Left kidney (tissue), 8 donors: ENCODE measurements around the gene LDAF1. TPM values are rescaled to one million over a fixed set of nuclear protein-coding genes. Genes with fewer than 3 reads are reported as not detected.
"Not testable (repeated sequence)": the region's sequence is repeated elsewhere in the genome, so short reads cannot be mapped to it uniquely, and the experiment has no call there.

Experiments
- DNase-seq: peaks from one replicate; pipeline ENCODE4 v3.0.0-alpha.2; 2013
- long read RNA-seq, 8 donors: transcript quantifications; one replicate each; lab custom pipeline, GENCODE V29; 2026
- polyA plus RNA-seq: library from polyadenylated mRNA; unstranded; fragments of 120-200 nt; gene quantifications from one replicate; pipeline ENCODE4 v1.2.1, GENCODE V29; 2013; ENCODE audit not compliant: insufficient read length

The LDAF1 gene
- 25.6 TPM for polyA plus RNA-seq
- long read RNA-seq, donor 1, transcript TMEM159-201 (5 exons, 2,014 nt), result major isoform, 9 of 23 reads
- long read RNA-seq, donor 1, partial matches to known transcripts, result 11 of 23 reads
- long read RNA-seq, donor 1, other reads (novel, unspliced or antisense), result 0 of 23 reads
- long read RNA-seq, donor 2, transcript TMEM159-202 (5 exons, 1,812 nt), result major isoform, 5 of 8 reads
- long read RNA-seq, donor 2, partial matches to known transcripts, result 0 of 8 reads
- long read RNA-seq, donor 2, other reads (novel, unspliced or antisense), result 0 of 8 reads
- long read RNA-seq, donor 3, transcript TMEM159-201 (5 exons, 2,014 nt), result major isoform, 7 of 7 reads
- long read RNA-seq, donor 3, partial matches to known transcripts, result 0 of 7 reads
- long read RNA-seq, donor 3, other reads (novel, unspliced or antisense), result 0 of 7 reads
- long read RNA-seq, donor 4, partial matches to known transcripts, result 0 of 1 reads
- long read RNA-seq, donor 4, other reads (novel, unspliced or antisense), result 0 of 1 reads
- long read RNA-seq, donor 5, transcript TMEM159-201 (5 exons, 2,014 nt), result major isoform, 8 of 13 reads
- long read RNA-seq, donor 5, partial matches to known transcripts, result 0 of 13 reads
- long read RNA-seq, donor 5, other reads (novel, unspliced or antisense), result 0 of 13 reads
- long read RNA-seq, donor 6, transcript TMEM159-201 (5 exons, 2,014 nt), result major isoform, 6 of 12 reads
- long read RNA-seq, donor 6, transcript TMEM159-202 (5 exons, 1,812 nt), result minor isoform, 5 of 12 reads
- long read RNA-seq, donor 6, partial matches to known transcripts, result 0 of 12 reads
- long read RNA-seq, donor 6, other reads (novel, unspliced or antisense), result 0 of 12 reads
- long read RNA-seq, donor 7, transcript TMEM159-202 (5 exons, 1,812 nt), result major isoform, 10 of 21 reads
- long read RNA-seq, donor 7, transcript TMEM159-201 (5 exons, 2,014 nt), result minor isoform, 9 of 21 reads
- long read RNA-seq, donor 7, partial matches to known transcripts, result 0 of 21 reads
- long read RNA-seq, donor 7, other reads (novel, unspliced or antisense), result 0 of 21 reads
- long read RNA-seq, donor 8, partial matches to known transcripts, result 0 of 6 reads
- long read RNA-seq, donor 8, other reads (novel, unspliced or antisense), result 0 of 6 reads

DNA sequence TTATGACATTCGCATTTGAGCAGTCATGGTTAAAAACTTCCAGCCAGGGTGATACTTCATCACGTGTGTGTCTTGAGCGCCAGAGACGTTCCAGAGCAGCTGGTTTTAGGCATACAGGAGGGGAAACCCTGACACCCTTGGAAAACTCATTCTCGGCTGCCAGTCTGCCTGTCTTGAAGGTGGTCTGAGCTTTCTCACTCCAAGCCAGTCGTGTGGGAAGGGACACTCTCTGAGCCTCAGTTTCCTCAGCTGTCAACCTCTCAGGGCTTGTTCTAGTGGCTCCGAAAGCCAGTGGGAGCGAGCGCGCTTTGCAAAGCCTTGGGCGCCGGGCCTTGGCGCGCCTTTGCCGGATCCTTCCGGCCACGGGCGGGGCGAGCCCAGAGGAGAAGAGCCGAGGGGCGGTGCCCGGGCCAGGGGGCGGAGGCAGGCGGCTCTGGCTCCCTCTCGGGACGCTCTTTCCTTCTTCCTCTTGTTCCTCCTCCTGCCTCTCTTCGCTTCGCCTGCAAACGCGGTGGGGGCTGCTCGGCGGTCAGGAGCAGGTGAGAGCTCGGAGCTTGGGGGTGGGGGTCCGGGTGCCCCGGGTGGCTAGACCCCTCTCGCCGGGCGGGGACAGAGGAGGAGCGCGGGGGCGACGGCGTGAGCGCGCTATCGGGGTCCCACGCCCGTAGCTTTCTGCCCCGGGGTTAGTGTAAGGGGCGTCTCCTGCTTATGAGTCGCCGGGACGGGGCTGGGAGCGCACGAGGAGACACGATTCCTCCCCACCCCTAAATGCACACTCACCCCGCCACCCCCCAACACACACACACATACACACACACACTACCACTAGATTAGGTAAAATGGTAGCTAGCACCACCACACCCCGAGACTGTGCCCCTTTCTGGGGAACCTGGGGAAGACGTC, at the start of gene LDAF1:
TSS of gene LDAF1 (plus strand) at position 467 of the 903 bp plus-strand sequence. CDS start 2,509 bp downstream, outside the sequence.
- peak; percentile 73 for DNase-seq

DNA sequence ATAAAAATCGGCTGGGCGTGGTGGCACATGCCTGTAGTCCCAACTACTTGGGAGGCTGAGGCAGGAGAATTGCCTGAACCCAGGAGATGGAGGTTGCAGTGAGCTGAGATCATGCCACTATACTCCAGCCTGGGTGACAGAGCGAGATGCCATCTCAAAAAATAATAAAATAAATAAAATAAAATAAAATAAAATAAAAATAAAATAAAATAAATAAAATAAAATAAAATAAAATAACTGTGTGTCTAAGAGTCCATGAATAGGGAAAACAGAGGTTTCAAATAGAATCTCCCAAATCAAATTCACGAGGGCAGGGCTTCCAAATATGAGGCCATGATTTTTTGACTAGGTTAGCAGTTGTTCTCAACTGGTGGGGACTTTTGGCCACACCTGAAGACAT, 42.9 kb upstream of the LDAF1 start:
- DNase-seq, result not testable (repeated sequence)

DNA sequence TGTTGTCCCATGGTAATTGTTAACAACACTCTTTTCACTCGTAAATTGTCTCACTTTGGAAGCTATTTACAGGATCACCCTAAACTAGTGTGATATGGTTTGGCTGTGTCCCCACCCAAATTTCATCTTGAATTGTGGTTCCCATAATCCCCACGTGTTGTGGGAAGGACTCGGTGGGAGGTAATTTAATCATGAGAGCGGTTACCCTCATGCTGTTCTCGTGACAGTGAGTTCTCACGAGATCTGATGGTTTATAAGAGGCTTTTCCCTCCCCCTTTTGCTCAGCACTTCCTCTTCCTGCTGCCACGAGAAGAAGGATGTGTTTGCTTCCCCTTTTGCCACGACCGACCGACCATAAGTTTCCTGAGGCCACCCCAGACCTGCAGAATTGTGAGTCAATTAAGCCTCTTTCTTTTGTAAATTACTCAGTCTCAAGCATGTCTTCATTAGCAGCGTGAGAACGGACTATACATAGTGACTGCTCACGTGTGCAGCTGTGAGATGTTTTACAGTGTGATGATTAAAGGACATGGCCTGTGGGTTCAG, 42.3 kb upstream of the LDAF1 start:
- DNase-seq, result no peak

- no peak for DNase-seq
Measured at GRCh38 chr16:21117567-21117966, 40.9 kb upstream of the LDAF1 start.

DNA sequence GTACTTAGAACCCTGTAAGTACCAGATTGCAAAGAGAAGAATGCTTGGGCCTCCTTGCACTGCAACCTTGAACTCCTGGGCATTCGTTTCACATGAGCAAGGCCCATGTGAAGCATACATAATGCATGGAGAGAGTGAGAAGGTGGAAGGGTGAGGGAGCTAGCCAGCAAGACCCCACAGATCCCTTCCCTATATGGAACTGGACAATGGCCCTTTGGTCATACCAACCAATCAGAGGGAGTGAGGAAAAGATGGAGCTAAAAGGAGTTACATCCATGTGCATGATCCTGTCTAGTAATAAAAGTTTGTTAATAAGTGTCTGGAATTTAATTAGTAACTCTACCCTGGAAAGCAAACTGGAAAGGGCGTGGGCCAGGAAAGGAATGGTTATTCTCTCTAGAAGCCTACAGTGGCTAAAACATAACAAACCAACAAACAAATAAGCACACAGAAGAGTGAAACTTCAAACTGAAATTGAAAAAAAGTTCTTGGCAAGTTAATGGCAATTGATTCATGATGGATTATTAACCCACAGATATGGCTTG, 37.4 kb upstream of the LDAF1 start:
- peak; percentile 26 for DNase-seq

- no peak for DNase-seq
Measured at GRCh38 chr16:21125191-21125590, 33.3 kb upstream of the LDAF1 start.

- no peak for DNase-seq
Measured at GRCh38 chr16:21126518-21126917, 32.0 kb upstream of the LDAF1 start.

GRCh38 chr16:21128991-21129390, 29.5 kb upstream of the LDAF1 start:
- no peak for DNase-seq

DNA sequence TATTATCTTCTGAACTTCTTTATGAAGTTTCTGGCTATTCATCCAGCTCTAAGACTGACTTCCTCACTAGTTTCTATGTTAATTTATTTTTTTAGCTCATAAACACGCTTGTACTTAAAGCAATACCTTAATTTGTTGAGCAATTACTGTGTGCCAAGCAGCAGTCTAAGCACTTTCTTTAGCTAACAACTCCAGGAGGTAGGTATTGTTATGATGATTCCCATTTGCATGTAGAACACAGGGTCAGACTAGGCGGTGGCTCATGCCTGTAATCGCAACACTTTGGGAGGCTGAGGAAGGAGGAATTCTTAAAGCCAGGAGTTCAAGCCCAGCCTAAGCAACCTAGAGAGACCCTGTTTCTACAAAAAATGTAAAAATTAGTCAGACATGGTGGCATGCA, 27.7 kb upstream of the LDAF1 start:
- no peak for DNase-seq

DNA sequence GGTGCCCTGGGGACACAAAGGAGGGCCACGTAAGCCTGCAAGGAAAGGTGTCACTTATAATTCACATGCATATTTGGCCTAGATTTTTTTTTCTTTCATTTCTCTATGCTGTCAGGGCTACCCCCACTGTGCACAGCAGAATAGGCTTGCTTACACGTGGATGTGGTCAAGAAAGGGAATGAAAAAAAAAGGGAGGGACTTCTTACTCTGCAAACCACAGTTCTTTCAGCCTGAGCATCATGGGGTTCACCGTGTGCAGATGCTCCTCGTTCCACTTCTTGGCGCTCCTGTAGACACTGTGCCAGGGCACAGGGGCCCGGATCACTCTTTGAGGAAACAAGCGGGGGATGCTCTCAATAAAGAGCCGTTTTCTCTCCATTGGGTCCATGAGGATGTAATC, 24.4 kb upstream of the LDAF1 start:
- DNase-seq, result no peak

- no peak for DNase-seq
Measured at GRCh38 chr16:21145738-21146137, 12.7 kb upstream of the LDAF1 start.

- DNase-seq, result no peak
Measured at GRCh38 chr16:21150375-21151001, 8.0 kb upstream of the LDAF1 start, which contains the start of gene DNAH3. Gene DNAH3, minus strand, starts transcription at chr16:21150846. Its CDS starts 527 bp downstream, at chr16:21150319.

GRCh38 chr16:21152160-21153030, 6.1 kb upstream of the LDAF1 start:
- DNase-seq, result not testable (repeated sequence)

GRCh38 chr16:21153124-21153729, 5.2 kb upstream of the LDAF1 start:
- DNase-seq, result not testable (repeated sequence)

- not testable (repeated sequence) for DNase-seq
Measured at GRCh38 chr16:21156011-21156410, 2.5 kb upstream of the LDAF1 start.

DNA sequence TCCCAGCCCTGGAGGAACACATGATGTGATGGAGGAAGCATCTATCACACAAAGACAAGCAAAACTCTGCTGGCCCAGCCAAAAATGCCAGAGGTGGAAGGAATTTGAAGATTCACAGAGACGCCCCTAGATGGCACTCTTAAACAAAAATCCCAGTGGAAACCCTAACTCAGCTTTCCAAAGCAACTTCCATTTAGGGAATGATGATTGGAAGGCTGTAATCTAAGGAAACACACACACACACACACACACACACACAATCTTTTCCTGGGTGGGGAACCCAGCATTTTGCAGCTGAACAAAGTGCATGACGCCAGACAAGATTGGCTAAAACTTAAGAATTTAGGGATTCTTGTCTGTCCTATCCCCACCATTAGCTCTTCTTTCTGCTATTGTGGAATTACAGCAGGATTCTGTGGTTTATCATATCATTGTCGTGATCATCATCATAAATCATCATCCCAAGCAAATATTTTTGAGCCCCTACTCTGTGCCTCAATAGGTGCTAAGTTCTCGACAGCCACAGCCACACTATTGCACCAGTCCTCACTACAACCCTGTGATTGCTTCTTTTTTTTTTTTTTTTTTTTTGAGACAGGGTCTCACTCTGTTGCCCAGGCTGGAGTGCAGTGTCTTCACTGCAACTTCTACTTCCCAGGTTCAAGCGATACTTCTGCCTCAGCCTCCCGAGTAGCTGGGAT, 1.6 kb upstream of the LDAF1 start:
- DNase-seq, result peak; percentile 57

DNA sequence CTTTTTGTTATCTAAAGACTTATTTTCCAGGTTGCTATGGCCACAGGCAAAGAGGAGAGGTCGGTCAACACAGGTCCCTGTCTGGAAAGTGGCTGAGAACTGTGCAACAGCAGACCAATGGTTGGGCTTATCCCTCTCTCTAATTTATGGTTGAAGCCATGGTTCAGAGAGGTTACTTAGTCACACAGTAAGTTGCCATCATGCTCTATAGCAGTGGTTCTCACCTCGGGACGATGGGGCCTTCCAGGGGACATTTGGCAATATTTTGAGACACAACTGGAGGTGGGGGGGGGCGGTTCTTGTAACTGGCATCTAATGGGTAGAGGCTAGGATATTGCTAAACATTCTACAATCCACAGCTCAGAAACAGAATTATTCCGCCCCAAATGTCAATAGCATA, 842 bp upstream of the LDAF1 start:
- no peak for DNase-seq
